ENCODE measurements around the gene DOK4.

DNA sequence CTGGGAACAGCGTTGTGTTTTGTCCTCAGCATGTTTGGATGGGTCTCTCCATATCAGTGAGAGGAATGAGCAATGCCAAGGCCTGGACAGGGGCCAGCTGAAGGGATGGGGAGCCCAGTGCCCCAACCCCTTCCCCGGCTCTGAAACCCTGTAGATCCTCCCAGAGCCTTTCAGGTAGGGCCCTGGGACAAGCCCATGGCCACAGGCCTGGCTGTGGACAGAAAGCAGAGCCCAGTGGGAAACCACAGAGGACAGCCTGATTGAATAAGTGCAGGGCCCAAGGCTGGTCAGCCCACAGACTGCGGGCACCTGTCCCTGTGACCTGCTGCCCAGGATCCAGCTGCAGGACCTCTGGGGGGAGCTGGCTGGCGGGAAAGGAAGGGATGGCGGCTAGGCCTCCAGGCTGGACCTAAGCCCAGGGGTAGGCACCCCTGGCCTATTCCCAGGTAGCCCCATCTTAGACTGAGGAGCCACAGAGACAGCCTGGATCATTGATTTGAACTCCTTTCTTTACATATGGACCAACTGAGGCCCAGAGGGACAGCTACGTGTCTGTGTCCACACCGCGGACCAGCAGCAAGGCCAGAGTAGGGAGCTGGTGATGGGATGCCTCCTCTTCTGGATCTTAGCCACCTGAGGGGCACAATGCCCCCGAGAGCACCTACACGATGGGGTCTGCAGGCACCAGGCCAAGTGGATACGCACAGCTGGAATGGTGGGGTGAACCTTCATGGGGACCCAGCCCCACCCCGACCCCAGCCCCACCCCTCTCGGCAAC lies 48.8 kb upstream of the DOK4 start:
- TF ChIP-seq CTCF (IDR thresholded peaks at IDR 0.05 in 4 of 5, conservative IDR thresholded peaks at IDR 0.05 in 1 of 5) (no peak), POLR2A (IDR thresholded peaks at IDR 0.05) (no peak)
